Tibial nerve (tissue), 4 donors: ENCODE data around the gene CATSPERZ. TPM values are rescaled to one million over a fixed set of nuclear protein-coding genes. Genes with fewer than 3 reads are reported as not detected.

Experiments
- DNase-seq, 2 donors: peaks; one replicate each; pipeline ENCODE4 v3.0.0-alpha.2; 2019; ENCODE audit warnings: low spot score in 2 of 2
- H3K27ac ChIP-seq, 4 donors: fragments of 200-600 bp; sonication (generic) in 3 of 4; one replicate each; pipeline ENCODE4 v1.5.1; 2017 to 2019; ENCODE audit warnings: mild to moderate bottlenecking in 1 of 4
- H3K27me3 ChIP-seq, 2 donors: fragments of 200-600 bp; sonication (generic) in 1 of 2; one replicate each; pipeline versions ENCODE4 v1.5.1 to v1.6.0; 2017 to 2019
- H3K36me3 ChIP-seq, 3 donors: fragments of 200-600 bp; sonication (generic); one replicate each; pipeline ENCODE4 v1.5.1; 2018 to 2019
- H3K4me1 ChIP-seq, 4 donors: fragments of 200-600 bp; sonication (generic) in 3 of 4; one replicate each; pipeline ENCODE4 v1.5.1; 2017 to 2019
- H3K4me3 ChIP-seq, 4 donors: fragments of 200-600 bp; sonication (generic) in 3 of 4; one replicate each; pipeline ENCODE4 v1.5.1; 2017 to 2019; ENCODE audit warnings: mild to moderate bottlenecking in 1 of 4, moderate library complexity in 1 of 4
- H3K9me3 ChIP-seq, 4 donors: fragments of 200-600 bp; sonication (generic) in 3 of 4; one replicate each; pipeline ENCODE4 v1.5.1; 2017 to 2019
- CTCF ChIP-seq, 5 experiments: fragments of 200-600 bp in 3 of 5; fragments of 450-650 bp in 2 of 5; sonication (generic) in 3 of 5; IDR thresholded peaks; one replicate each; pipeline ENCODE4 v1.5.1; 2016 to 2019; ENCODE audit warnings: antibody characterized with exemption in 5 of 5, mild to moderate bottlenecking in 3 of 5, moderate library complexity in 2 of 5
- EP300 ChIP-seq, 2 donors: sonication (generic); formaldehyde crosslinking; IDR thresholded peaks; one replicate each; pipeline ENCODE4 v1.6.1; 2017; ENCODE audit warnings: antibody characterized with exemption in 2 of 2, mild to moderate bottlenecking in 1 of 2
- POLR2A ChIP-seq, 2 donors: fragments of 450-650 bp; IDR thresholded peaks; one replicate each; pipeline ENCODE4 v1.6.1; 2017; ENCODE audit warnings: antibody characterized with exemption in 2 of 2, mild to moderate bottlenecking in 2 of 2, moderate library complexity in 2 of 2
- WGBS, 2 donors: methylation state at CpG; one replicate each; pipeline ENCODE4 v1.1.5; 2018; 5-methylcytosine and 5-hydroxymethylcytosine counted together
- total RNA-seq, 4 donors: library from RNA; depleted of rRNA; stranded (reverse); fragments of >200 nt; gene quantifications; one replicate each; pipeline ENCODE4 v1.1.0, GENCODE V29; 2016

Gene CATSPERZ
- total RNA-seq, result not detected

GRCh38 chr11:64299847-64300648 lies at the start of gene CATSPERZ:
Gene CATSPERZ (plus strand): TSS chr11:64300358. CDS start chr11:64300411, 53 bp downstream.
- TF ChIP-seq EP300 (IDR thresholded peaks at IDR 0.05) (no peak), CTCF (IDR thresholded peaks at IDR 0.05) (no peak), POLR2A (IDR thresholded peaks at IDR 0.05) (no peak)
- DNase-seq, result no peak
- Histone ChIP-seq H3K9me3 (no peaks in the 10 kb centered on the region), H3K27ac (no peak within 1 kb of the TSS), H3K4me3 (peak within 1 kb of the TSS; percentile 29 to 49 (median 30)), H3K4me1 (peaks cover 0 to 40% (median 23%) of the 10 kb centered on the region in 4 donors), H3K36me3 (no peaks in the 10 kb centered on the region), H3K27me3 (peaks cover 2 to 89% of the 10 kb centered on the region in 2 donors)
- WGBS, 2 donors, result 1 to 10% methylated on average over 29 to 45 of the region's 54 CpGs

- Histone ChIP-seq H3K9me3 (no peaks in the 10 kb centered on the region), H3K27me3 (no peaks in the 10 kb centered on the region), H3K4me1 (peaks cover 0 to 72% (median 31%) of the 10 kb centered on the region in 4 donors), H3K27ac (peak overlapping the region in 3 of 4 donors; percentile 75 to 89 (median 77)), H3K36me3 (peaks cover 0 to 12% (median 0%) of the 10 kb centered on the region in 3 donors), H3K4me3 (peak overlapping the region; percentile 45 to 96 (median 63))
- DNase-seq, result no peak
- TF ChIP-seq EP300 (IDR thresholded peaks at IDR 0.05) (no peak), POLR2A (IDR thresholded peaks at IDR 0.05) (no peak)
- WGBS, 2 donors, result 16 to 33% methylated on average over 9 of the region's 13 CpGs
Measured at GRCh38 chr11:64250415-64251015, 49.6 kb upstream of the CATSPERZ start.

GRCh38 chr11:64251016-64251752 lies 49.0 kb upstream of the CATSPERZ start, which contains the start of gene PLCB3:
Gene PLCB3 (plus strand): TSS chr11:64251530. CDS start chr11:64251650, 120 bp downstream.
- Histone ChIP-seq H3K4me1 (peaks cover 0 to 65% (median 26%) of the 10 kb centered on the region in 4 donors), H3K4me3 (peak within 1 kb of the TSS; percentile 57 to 96 (median 70)), H3K9me3 (no peaks in the 10 kb centered on the region), H3K27ac (peak within 1 kb of the TSS; percentile 60 to 89 (median 76)), H3K36me3 (peaks cover 0 to 18% (median 0%) of the 10 kb centered on the region in 3 donors), H3K27me3 (no peaks in the 10 kb centered on the region)
- DNase-seq, result no peak
- peak; percentile 88 to 100 (median 96) for TF ChIP-seq CTCF (IDR thresholded peaks at IDR 0.05)
- no peak for TF ChIP-seq EP300 (IDR thresholded peaks at IDR 0.05)
- peak; percentile 76 to 85 for TF ChIP-seq POLR2A (IDR thresholded peaks at IDR 0.05)
- 1 to 2% methylated on average over 13 to 17 of the region's 75 CpGs for WGBS, 2 donors

- no peak for DNase-seq
- H3K4me3 ChIP-seq, result peak overlapping the region; percentile 57 to 96 (median 70)
- no peaks in the 10 kb centered on the region for H3K9me3 ChIP-seq
- WGBS, 2 donors, result 0% methylated on average over 18 of the region's 18 CpGs
- peak overlapping the region; percentile 60 to 89 (median 74) for H3K27ac ChIP-seq
- H3K27me3 ChIP-seq, result no peaks in the 10 kb centered on the region
- no peak for TF ChIP-seq POLR2A (IDR thresholded peaks at IDR 0.05)
- H3K36me3 ChIP-seq, result peaks cover 0 to 23% (median 0%) of the 10 kb centered on the region in 3 donors
- peaks cover 0 to 64% (median 26%) of the 10 kb centered on the region in 4 donors for H3K4me1 ChIP-seq
Measured at GRCh38 chr11:64251753-64252002, 48.5 kb upstream of the CATSPERZ start.

GRCh38 chr11:64252003-64252872 lies 47.9 kb upstream of the CATSPERZ start:
- no peaks in the 10 kb centered on the region for H3K9me3 ChIP-seq
- H3K4me3 ChIP-seq, result peak overlapping the region; percentile 57 to 96 (median 70)
- DNase-seq, result no peak
- no peaks in the 10 kb centered on the region for H3K27me3 ChIP-seq
- H3K27ac ChIP-seq, result peak overlapping the region; percentile 60 to 89 (median 74)
- TF ChIP-seq CTCF (IDR thresholded peaks at IDR 0.05) (peak; percentile 14 to 42 (median 23)), EP300 (IDR thresholded peaks at IDR 0.05) (no peak)
- WGBS, 2 donors, result 3 to 9% methylated on average over 23 of the region's 23 CpGs
- H3K36me3 ChIP-seq, result peaks cover 0 to 29% (median 0%) of the 10 kb centered on the region in 3 donors
- peaks cover 0 to 61% (median 23%) of the 10 kb centered on the region in 4 donors for H3K4me1 ChIP-seq
